Measurements from ENCODE around the gene ACBD4.

The ACBD4 gene

DNA sequence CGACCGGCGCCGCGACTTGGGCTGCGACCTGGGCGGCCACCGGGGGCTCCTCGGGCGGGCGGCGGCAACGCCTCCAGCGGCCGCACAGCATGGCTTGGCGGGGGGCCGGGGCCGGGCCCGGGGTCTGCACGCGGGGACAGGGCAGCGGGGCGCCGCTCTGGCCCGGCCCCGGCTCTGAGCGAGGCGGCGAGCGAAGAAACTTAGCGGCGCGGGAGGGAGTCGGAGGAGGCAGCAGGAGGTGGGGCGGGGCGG lies 3.2 kb upstream of the ACBD4 start, which contains the start of gene PLCD3:
PLCD3 (minus strand) TSS at position 196 of the 252 bp plus-strand sequence; CDS start at position 91, 105 bp downstream.
- no peaks in the 10 kb centered on the region for H3K9me3 Mint-ChIP-seq
- peaks cover 6% of the 10 kb centered on the region for H3K27me3 Mint-ChIP-seq
- H3K4me1 Mint-ChIP-seq (ENCODE audit: low read depth), result peaks cover 23% of the 10 kb centered on the region

DNA sequence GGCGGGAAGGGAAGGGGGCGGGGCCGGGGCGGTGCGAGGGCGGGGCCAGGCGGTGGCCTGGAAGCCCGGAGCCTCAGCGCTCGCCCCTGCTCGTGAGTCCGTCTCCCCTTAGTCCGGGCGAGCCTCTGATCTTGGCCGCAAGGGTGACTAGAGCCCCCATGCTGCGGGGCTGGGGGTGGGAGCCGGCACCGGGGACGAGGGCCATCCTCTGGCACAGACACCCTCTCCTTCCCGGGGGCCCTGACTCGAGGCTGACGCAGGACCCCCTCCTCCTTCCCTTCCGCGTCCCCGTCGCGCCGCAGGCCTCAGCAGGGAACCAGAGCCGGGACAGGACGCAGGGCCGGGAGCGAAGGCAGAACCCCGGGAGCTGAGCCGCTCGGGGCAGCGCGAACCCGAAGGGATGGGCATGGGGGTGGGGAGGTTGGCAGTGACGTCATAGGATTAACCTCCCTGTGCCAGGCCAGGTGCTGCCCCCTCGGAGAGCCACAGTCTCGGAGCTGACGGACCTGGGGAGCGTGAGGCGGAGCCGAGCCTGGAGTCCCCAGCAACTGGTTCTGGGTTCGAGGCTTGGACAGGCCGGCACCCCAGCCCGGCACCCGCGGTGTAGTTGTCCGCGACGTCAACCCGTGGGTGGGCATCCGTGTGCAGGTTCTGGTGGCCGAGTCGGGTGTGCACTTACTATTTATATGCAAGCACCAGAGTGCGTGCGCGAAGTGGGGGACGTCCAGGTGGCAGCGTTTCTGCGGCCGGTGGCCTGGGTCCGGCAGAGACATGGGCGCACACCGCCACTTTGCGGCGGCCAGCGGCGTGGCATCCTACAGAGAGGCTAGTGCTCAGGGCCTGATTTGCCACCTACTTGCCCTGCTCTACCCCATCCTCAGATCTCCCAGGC lies 2.7 kb upstream of the ACBD4 start:
- peak overlapping the region; percentile 16 for H3K27ac Mint-ChIP-seq
- H3K9me3 Mint-ChIP-seq, result no peaks in the 10 kb centered on the region
- H3K36me3 Mint-ChIP-seq (ENCODE audit: low read depth), result no peaks in the 10 kb centered on the region
- peaks cover 23% of the 10 kb centered on the region for H3K4me1 Mint-ChIP-seq (ENCODE audit: low read depth)
- H3K27me3 Mint-ChIP-seq, result peaks cover 6% of the 10 kb centered on the region
- H3K4me3 Mint-ChIP-seq, result peak overlapping the region; percentile 84

More for the DNA sequence above, 3.2 kb upstream of the ACBD4 start, which contains the start of gene PLCD3:
- H3K4me3 Mint-ChIP-seq, result peak within 1 kb of the TSS; percentile 84
- H3K36me3 Mint-ChIP-seq (ENCODE audit: low read depth), result no peaks in the 10 kb centered on the region
- peak within 1 kb of the TSS; percentile 16 for H3K27ac Mint-ChIP-seq

DNA sequence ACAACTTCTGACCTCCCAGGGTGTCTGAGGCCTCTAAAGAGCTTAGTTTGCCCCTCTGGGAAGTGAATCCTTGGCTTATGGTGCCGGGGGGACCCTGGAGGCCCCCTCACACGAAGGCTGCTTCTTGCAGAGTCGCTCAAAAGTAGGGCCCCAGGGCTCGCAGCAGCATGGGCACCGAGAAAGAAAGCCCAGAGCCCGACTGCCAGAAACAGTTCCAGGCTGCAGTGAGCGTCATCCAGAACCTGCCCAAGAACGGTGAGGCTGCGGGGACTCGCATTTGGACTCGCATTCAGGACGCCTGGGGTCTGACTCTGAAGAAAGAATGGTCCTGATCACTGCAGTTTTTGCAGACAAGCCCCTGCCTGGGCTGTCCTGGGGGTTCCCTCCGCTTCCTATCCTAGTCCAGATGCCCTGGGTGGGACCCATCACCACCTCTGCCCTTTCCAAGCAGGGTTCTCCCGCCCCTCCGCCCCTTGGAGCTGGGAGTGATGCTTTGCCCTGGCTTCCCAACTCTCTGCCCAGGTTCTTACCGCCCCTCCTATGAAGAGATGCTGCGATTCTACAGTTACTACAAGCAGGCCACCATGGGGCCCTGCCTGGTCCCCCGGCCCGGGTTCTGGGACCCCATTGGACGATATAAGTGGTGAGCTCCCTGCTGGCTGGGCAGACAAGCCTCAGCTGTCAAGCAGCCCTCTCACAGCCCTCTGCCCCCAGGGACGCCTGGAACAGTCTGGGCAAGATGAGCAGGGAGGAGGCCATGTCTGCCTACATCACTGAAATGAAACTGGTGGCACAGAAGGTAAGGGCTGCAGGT lies 698 bp downstream of the ACBD4 start:
- H3K36me3 Mint-ChIP-seq (ENCODE audit: low read depth), result peaks cover 2% of the 10 kb centered on the region
- no peaks in the 10 kb centered on the region for H3K9me3 Mint-ChIP-seq
- peaks cover 2% of the 10 kb centered on the region for H3K27me3 Mint-ChIP-seq
- H3K27ac Mint-ChIP-seq, result peak overlapping the region; percentile 65
- H3K4me3 Mint-ChIP-seq, result peak overlapping the region; percentile 86
- H3K4me1 Mint-ChIP-seq (ENCODE audit: low read depth), result peaks cover 23% of the 10 kb centered on the region

DNA sequence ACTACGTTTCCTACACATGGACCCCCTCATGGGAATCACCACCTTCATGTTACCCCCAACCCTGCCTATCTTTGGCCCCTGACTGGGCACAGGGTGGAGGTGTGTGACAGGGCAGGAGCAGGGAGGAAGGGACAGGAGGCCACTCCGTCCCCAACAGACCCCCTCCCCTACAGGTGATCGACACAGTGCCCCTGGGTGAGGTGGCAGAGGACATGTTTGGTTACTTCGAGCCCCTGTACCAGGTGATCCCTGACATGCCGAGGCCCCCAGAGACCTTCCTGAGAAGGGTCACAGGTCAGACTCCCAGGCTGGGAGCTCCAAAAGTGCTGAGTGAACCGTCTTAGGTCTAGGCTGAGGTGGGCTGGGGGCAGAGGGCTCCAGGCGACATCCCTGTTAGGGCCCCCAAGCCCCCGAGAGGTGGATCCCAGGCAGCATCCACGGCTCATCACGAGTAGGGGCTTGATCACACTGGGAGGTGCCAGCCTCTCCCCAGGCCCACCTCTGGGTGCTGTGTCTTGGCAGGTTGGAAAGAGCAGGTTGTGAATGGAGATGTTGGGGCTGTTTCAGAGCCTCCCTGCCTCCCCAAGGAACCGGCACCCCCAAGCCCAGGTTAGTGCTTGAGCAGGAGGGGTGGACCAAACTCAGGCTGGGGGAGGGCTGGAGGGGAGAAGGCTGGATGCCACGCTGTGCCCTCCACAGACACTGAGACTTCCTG lies 1.5 kb downstream of the ACBD4 start:
- H3K4me1 Mint-ChIP-seq (ENCODE audit: low read depth), result peaks cover 23% of the 10 kb centered on the region
- no peaks in the 10 kb centered on the region for H3K27me3 Mint-ChIP-seq

DNA sequence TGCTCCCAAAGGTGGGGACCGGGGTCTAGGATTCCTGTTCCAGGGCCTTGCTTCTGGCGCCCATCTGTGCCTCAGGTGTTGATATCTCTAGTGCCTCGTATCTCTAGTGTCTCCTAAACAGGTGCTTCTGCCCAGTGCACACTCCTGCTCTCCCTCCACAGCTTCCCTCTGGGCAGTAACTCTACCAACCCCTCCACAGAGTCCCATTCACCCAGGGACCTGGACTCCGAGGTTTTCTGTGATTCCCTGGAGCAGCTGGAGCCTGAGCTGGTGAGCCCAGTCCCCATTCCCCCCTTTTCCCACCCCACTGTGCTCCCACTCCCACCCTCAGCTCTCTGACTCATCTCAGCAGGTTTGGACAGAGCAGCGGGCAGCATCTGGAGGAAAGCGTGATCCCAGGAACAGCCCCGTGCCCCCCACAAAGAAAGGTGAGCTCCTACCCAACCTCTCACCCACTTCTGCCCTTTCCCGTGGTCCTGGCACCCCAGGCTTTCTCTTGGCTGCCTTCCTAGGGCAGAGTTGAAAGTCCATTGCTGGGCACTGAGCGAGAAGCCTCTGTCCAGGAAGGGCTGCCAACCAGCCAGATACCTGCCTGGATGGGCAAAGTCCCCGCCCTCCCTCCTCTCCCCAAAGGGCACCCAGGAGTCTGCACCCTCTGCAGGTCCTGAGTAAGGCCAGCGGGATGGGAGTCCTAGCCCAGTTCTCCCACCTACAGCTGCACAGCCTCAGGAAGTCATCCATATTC lies 2.2 kb downstream of the ACBD4 start:
- no peaks in the 10 kb centered on the region for H3K27me3 Mint-ChIP-seq
- peaks cover 3% of the 10 kb centered on the region for H3K36me3 Mint-ChIP-seq (ENCODE audit: low read depth)
- H3K4me1 Mint-ChIP-seq (ENCODE audit: low read depth), result peaks cover 23% of the 10 kb centered on the region
- H3K4me3 Mint-ChIP-seq, result no peak overlapping the region
- no peak overlapping the region for H3K27ac Mint-ChIP-seq
- H3K9me3 Mint-ChIP-seq, result no peaks in the 10 kb centered on the region

More for the DNA sequence above, 1.5 kb downstream of the ACBD4 start:
- H3K36me3 Mint-ChIP-seq (ENCODE audit: low read depth), result peaks cover 3% of the 10 kb centered on the region
- no peak overlapping the region for H3K4me3 Mint-ChIP-seq
- no peaks in the 10 kb centered on the region for H3K9me3 Mint-ChIP-seq
- H3K27ac Mint-ChIP-seq, result no peak overlapping the region

DNA sequence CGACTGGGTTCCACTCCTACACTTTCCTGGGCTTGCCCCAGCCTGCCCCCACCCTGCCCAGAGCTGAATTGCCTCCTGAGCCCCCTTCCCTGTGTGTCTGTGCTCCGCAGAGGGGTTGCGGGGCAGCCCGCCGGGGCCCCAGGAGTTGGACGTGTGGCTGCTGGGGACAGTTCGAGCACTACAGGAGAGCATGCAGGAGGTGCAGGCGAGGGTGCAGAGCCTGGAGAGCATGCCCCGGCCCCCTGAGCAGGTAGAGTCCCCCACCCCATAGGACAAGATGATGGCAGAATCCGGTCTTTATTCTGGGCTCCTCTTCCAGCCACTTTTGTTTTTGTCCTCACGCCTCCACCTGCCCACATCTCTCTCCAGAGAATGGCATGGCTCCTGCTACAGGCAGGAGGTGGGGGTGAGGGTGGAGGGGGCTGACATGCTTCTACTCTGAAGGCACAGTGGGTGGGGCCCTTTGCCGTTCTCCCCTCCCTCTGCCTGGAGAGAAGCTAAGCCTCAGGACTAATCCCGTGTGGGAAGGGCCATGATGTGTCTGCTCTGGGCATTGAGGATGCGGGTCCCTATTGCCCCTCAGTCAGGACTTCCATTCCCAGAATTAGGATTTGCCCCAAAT lies 3.5 kb downstream of the ACBD4 start:
- Mint-ChIP-seq H3K9me3 (no peaks in the 10 kb centered on the region), H3K27me3 (no peaks in the 10 kb centered on the region), H3K4me3 (no peak overlapping the region), H3K36me3 (ENCODE audit: low read depth) (peaks cover 3% of the 10 kb centered on the region), H3K27ac (no peak overlapping the region), H3K4me1 (ENCODE audit: low read depth) (peaks cover 24% of the 10 kb centered on the region)

DNA sequence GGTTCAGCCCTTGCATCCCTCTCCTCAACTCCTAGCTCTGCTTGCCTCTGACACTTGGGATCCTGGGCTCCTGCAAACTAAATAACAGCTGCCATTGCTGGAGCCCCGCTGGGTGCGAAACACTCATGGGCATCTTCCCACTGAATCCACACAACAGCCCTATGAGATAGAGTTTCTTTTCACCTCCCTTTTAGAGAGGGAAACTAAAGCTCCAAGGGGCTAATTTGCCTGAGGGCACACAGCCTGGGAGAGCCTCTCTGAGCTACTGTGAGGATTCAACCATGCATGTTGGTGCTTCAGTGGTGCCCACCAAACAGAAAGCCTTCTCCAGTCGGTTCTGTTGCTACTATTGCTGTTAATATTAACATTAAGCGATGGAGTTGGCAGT lies 4.0 kb downstream of the ACBD4 start:
- Mint-ChIP-seq H3K27ac (no peak overlapping the region), H3K27me3 (no peaks in the 10 kb centered on the region), H3K4me1 (ENCODE audit: low read depth) (peaks cover 25% of the 10 kb centered on the region), H3K4me3 (no peak overlapping the region), H3K36me3 (ENCODE audit: low read depth) (peaks cover 3% of the 10 kb centered on the region), H3K9me3 (no peaks in the 10 kb centered on the region)

DNA sequence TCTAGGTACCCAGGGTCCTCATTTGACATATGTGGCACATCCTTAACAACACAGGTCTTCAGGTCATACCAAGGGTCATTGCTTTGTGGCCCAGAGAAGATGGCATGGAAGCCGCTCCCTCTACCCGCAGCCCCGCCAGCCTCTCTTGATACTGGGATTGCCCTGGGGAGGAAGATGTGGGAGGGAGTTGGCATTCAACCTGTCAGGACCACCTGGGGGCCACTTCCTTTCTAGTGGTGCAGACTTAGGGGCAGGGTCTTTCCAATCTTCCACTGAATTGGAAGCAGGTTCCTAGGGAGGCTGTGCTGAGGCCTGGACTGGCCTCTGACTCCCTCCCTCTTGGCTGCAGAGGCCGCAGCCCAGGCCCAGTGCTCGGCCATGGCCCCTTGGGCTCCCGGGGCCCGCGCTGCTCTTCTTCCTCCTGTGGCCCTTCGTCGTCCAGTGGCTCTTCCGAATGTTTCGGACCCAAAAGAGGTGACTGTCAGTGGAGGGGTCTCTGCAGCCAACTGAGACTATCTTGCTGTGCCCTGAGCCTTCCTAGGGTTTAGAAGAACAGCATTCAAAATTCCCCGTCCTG lies 7.7 kb downstream of the ACBD4 start:
- Mint-ChIP-seq H3K4me1 (ENCODE audit: low read depth) (peaks cover 39% of the 10 kb centered on the region), H3K4me3 (peak overlapping the region; percentile 56), H3K27ac (peak overlapping the region; percentile 78), H3K36me3 (ENCODE audit: low read depth) (peaks cover 9% of the 10 kb centered on the region), H3K9me3 (no peaks in the 10 kb centered on the region), H3K27me3 (no peaks in the 10 kb centered on the region)

DNA sequence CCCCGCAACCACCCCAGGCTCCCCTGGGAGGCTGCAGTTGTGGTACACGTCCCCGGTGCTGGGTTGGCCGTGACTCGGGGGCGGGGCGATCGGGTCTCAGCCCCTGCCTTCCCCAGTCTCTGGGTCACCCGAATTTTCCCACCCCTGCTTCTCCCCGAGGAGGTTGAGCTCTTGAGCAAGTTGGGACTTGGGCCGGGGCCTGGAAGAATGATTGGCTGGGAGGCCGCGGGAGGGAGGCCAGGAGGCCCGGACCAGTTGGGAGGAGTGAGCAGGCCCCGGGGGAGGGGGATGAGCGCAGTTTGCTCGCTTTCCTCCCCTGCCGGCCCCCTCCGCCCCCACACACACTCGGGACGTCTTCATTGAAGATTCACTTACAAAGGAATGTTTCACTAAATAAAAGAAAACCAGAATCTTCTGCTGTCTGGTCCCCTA lies 8.3 kb downstream of the ACBD4 start:
- peaks cover 42% of the 10 kb centered on the region for H3K4me1 Mint-ChIP-seq (ENCODE audit: low read depth)
- no peaks in the 10 kb centered on the region for H3K27me3 Mint-ChIP-seq
- peak overlapping the region; percentile 78 for H3K27ac Mint-ChIP-seq
- H3K36me3 Mint-ChIP-seq (ENCODE audit: low read depth), result peaks cover 12% of the 10 kb centered on the region
- peak overlapping the region; percentile 56 for H3K4me3 Mint-ChIP-seq
- no peaks in the 10 kb centered on the region for H3K9me3 Mint-ChIP-seq

DNA sequence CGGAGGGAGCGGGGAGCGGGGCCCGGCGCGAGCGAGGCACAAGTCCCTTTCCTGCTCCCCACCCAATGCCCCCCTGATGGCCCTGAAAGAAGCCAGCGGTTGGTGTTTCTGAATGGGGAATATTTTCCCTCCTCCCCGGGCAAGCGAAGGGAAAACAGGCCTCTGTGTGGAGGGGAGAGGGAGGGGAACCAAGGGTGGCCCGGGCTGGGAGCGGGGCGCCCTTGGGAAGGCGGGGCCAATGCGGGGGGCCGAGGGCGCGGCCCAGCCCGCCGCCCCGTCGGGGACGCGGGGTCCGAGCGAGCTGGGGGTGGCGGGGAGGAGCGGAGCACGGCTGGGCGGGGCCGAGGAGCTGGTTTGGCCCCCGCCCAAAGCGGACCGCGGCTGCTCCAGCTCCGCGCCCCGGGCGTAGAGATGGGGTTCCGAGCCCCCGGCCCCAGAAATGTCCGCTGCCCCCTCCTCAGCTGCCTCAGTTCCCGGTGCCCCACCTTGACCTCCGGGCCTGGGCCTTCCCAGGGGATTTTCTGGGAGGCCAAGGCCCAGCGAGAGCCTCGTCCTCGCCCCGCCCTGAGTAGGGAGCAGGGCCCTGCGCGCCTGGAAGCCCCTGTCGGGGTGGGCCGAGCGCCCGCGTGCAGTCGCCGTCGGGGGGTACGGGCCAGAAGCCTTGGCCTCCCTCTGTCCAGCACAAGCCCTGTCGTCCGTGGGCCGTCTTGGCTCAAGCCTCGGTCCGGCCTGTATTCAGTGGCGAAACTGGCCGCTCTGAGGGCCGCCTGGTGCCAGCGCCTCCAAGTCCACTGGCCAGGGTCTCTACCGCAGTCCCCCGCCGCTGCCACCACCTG lies 8.9 kb downstream of the ACBD4 start:
- Mint-ChIP-seq H3K27me3 (no peaks in the 10 kb centered on the region), H3K4me1 (ENCODE audit: low read depth) (peaks cover 42% of the 10 kb centered on the region), H3K9me3 (no peaks in the 10 kb centered on the region), H3K4me3 (peak overlapping the region; percentile 56), H3K36me3 (ENCODE audit: low read depth) (peaks cover 15% of the 10 kb centered on the region), H3K27ac (no peak overlapping the region)

DNA sequence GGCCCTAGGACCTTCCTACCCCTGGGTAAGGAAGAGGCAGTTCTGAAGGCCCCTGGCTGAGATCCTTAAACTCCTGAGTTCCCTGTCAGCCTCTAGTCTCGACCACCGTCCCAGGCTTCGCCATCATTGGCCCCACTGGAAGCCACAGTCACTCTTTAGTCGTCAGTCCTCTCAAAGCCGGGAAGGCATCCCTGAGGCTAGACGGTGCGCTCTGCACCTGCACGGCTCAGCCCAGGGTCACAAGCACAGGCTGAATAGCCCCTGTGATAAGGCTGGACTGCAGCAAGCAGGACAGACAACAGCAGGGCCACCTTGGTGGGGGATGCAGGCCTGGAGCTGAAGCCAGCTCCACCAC lies 9.5 kb downstream of the ACBD4 start:
- Mint-ChIP-seq H3K27ac (no peak overlapping the region), H3K4me3 (peak overlapping the region; percentile 13)

DNA sequence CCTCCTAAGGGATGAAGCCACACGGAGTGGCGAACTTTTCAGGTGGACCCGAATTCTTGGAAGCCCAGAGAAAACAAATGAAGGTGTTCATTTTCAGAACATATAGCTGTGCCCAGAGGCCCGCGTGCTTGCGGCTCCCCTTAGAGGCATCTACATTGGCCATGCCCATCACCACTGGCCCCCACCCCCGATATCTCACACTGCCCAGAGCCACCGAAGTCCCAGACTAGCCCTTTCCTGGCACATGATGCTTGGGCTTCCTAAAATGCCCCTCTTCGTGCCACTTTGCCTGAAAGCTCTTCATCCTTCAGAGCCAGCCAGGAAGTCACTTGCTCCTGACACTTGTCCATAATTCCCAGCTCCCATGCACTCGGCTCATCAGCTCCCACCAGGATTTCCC lies 10.7 kb downstream of the ACBD4 start:
- H3K27me3 Mint-ChIP-seq, result no peaks in the 10 kb centered on the region
- H3K27ac Mint-ChIP-seq, result peak overlapping the region; percentile 100
- H3K36me3 Mint-ChIP-seq (ENCODE audit: low read depth), result peaks cover 28% of the 10 kb centered on the region
- no peaks in the 10 kb centered on the region for H3K9me3 Mint-ChIP-seq
- H3K4me3 Mint-ChIP-seq, result peak overlapping the region; percentile 94
- H3K4me1 Mint-ChIP-seq (ENCODE audit: low read depth), result peaks cover 51% of the 10 kb centered on the region

More for the DNA sequence above, 9.5 kb downstream of the ACBD4 start:
- Mint-ChIP-seq H3K4me1 (ENCODE audit: low read depth) (peaks cover 42% of the 10 kb centered on the region), H3K36me3 (ENCODE audit: low read depth) (peaks cover 21% of the 10 kb centered on the region), H3K27me3 (no peaks in the 10 kb centered on the region), H3K9me3 (no peaks in the 10 kb centered on the region)

DNA sequence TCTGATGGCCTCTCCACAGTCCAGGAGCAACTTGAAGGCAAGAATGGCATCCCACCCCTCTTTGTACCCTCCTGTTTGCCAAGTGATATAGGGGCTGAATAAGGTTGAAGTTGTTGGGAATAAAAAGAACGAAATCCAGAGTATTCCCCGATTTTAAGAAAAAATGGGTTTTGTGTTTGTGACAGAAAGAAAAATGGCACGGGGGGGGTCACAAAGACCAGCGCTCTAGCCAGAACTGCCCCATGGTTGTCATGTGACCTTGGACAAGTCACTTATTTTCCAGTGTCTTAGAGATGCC lies 11.1 kb downstream of the ACBD4 start:
- peaks cover 29% of the 10 kb centered on the region for H3K36me3 Mint-ChIP-seq (ENCODE audit: low read depth)
- H3K4me1 Mint-ChIP-seq (ENCODE audit: low read depth), result peaks cover 55% of the 10 kb centered on the region
- H3K9me3 Mint-ChIP-seq, result no peaks in the 10 kb centered on the region

More for the DNA sequence above, 11.1 kb downstream of the ACBD4 start:
- peak overlapping the region; percentile 100 for H3K27ac Mint-ChIP-seq
- peak overlapping the region; percentile 94 for H3K4me3 Mint-ChIP-seq
- no peaks in the 10 kb centered on the region for H3K27me3 Mint-ChIP-seq

Measured in stimulated activated naive CD8-positive, alpha-beta T cell treated with anti-CD3 and anti-CD28 coated beads, Interleukin-15, Interleukin-2, amounts not matched to agents 100 ng/mL and 50 ng/mL, for 24 hours (primary cell).